Neural progenitor cell (in vitro differentiated cells): ENCODE results near the gene KCNK3. TPM values are rescaled to one million over a fixed set of nuclear protein-coding genes. Genes with fewer than 3 reads are reported as not detected.

Source experiments
- DNase-seq: peaks from one replicate; pipeline ENCODE4 v3.0.0-alpha.2; 2016; ENCODE audit warnings: low spot score
- H2AFZ ChIP-seq: fragments of 200-600 bp; sonication (generic); replicated peaks from 2 replicates; pipeline ENCODE4 v1.6.1; 2016; ENCODE audit warnings: antibody characterized with exemption
- H3F3A ChIP-seq: fragments of 200-600 bp; sonication (generic); 2 replicates; pipeline ENCODE4 v1.6.1; 2016; ENCODE audit warnings: antibody characterized with exemption, low read depth
- H3K27ac ChIP-seq: fragments of 200-600 bp; sonication (generic); 2 replicates; pipeline ENCODE4 v1.5.1; 2016; ENCODE audit warnings: mild to moderate bottlenecking
- H3K27me3 ChIP-seq: fragments of 200-600 bp; sonication (generic); 2 replicates; pipeline ENCODE4 v1.6.1; 2016; ENCODE audit warnings: mild to moderate bottlenecking, moderate library complexity
- H3K36me3 ChIP-seq: fragments of 200-600 bp; sonication (generic); 2 replicates; pipeline ENCODE4 v1.5.1; 2016
- H3K4me1 ChIP-seq: fragments of 200-600 bp; sonication (generic); 2 replicates; pipeline ENCODE4 v1.6.1; 2016; ENCODE audit warnings: mixed run types
- H3K4me2 ChIP-seq: fragments of 200-600 bp; sonication (generic); 2 replicates; pipeline ENCODE4 v1.6.1; 2016
- H3K4me3 ChIP-seq: fragments of 200-600 bp; sonication (generic); 2 replicates; pipeline ENCODE4 v1.5.1; 2016
- H3K79me2 ChIP-seq: fragments of 200-600 bp; sonication (generic); 2 replicates; pipeline ENCODE4 v1.6.1; 2016; ENCODE audit warnings: low read depth
- H3K9ac ChIP-seq: fragments of 200-600 bp; sonication (generic); 2 replicates; pipeline ENCODE4 v1.6.1; 2016
- H3K9me3 ChIP-seq: fragments of 200-600 bp; sonication (generic); 2 replicates; pipeline ENCODE4 v1.5.1; 2016; ENCODE audit warnings: low read depth
- H4K20me1 ChIP-seq: fragments of 200-600 bp; sonication (generic); 2 replicates; pipeline ENCODE4 v1.6.1; 2016; ENCODE audit warnings: low read depth
- H3K27ac Mint-ChIP-seq: 3 replicates; pipeline ENCODE4 v1.8.0; 2021; ENCODE audit warnings: mixed read lengths
- H3K27me3 Mint-ChIP-seq: 2 replicates; pipeline ENCODE4 v1.8.0; 2022; ENCODE audit warnings: low read depth, mild to moderate bottlenecking, inconsistent platforms, moderate library complexity, mixed read lengths; ENCODE audit not compliant: insufficient read depth
- H3K36me3 Mint-ChIP-seq: 3 replicates; pipeline ENCODE4 v1.8.0; 2021; ENCODE audit warnings: mixed read lengths
- H3K4me1 Mint-ChIP-seq: 3 replicates; pipeline ENCODE4 v1.8.0; 2021; ENCODE audit warnings: mixed read lengths
- H3K4me3 Mint-ChIP-seq: 3 replicates; pipeline ENCODE4 v1.8.0; 2021; ENCODE audit warnings: mild to moderate bottlenecking, moderate library complexity, mixed read lengths
- H3K9me3 Mint-ChIP-seq: 3 replicates; pipeline ENCODE4 v1.8.0; 2020; ENCODE audit warnings: mixed read lengths
- EZH2 ChIP-seq: fragments of 200-600 bp; sonication (generic); IDR thresholded peaks from 2 replicates; pipeline ENCODE4 v1.6.1; 2017; ENCODE audit warnings: antibody characterized with exemption, mild to moderate bottlenecking, moderate library complexity
- EZH2phosphoT487 ChIP-seq: fragments of 200-600 bp; sonication (generic); IDR thresholded peaks from 2 replicates; pipeline ENCODE4 v1.6.1; 2017; ENCODE audit warnings: antibody characterized with exemption
- total RNA-seq: library from RNA; depleted of rRNA; stranded (reverse); fragments of >200 nt; gene quantifications from 2 replicates; pipeline ENCODE4 v1.2.3, GENCODE V29; 2015; ENCODE audit warnings: low replicate concordance
- TF ChIP-seq, protein P1 (sequence below): fragments of 200-600 bp; sonication (generic); IDR thresholded peaks from 2 replicates; pipeline ENCODE4 v1.5.1; 2017; ENCODE audit warnings: antibody characterized with exemption, mild to moderate bottlenecking

KCNK3 gene
- total RNA-seq, 1 donor from 2014 or later: not detected

DNA sequence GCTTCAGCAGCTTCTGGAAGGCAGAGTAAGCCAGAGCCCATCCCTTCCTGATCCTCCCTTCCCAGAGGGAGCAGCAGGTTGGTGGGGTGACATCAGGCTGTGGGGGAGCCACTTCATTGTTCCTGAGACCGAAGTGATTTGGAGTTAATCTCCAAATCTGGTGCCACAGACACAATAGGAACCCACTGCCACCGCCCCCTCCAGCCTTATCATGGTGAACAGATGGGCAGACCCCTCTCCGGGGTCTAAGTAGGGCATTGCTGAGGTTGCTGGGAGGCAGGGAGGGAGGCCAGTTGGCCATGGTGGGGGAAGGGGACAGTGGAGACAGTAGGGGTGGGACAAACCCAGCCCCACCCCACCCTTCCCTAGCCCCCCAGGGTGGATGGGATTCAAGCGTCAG is 46.0 kb downstream of the KCNK3 start:
- no peaks in the 10 kb centered on the region for H3K27me3 ChIP-seq
- H3K79me2 ChIP-seq: no peaks in the 10 kb centered on the region
- Mint-ChIP-seq H3K4me3 (no peak overlapping the region), H3K36me3 (no peaks in the 10 kb centered on the region), H3K27me3 (peaks cover 25% of the 10 kb centered on the region), H3K27ac (no peak overlapping the region), H3K9me3 (no peaks in the 10 kb centered on the region), H3K4me1 (peaks cover 36% of the 10 kb centered on the region)
- DNase-seq: no peak
- no peak for TF ChIP-seq EZH2phosphoT487
- no peak for TF ChIP-seq EZH2
- TF ChIP-seq, protein P1, sequence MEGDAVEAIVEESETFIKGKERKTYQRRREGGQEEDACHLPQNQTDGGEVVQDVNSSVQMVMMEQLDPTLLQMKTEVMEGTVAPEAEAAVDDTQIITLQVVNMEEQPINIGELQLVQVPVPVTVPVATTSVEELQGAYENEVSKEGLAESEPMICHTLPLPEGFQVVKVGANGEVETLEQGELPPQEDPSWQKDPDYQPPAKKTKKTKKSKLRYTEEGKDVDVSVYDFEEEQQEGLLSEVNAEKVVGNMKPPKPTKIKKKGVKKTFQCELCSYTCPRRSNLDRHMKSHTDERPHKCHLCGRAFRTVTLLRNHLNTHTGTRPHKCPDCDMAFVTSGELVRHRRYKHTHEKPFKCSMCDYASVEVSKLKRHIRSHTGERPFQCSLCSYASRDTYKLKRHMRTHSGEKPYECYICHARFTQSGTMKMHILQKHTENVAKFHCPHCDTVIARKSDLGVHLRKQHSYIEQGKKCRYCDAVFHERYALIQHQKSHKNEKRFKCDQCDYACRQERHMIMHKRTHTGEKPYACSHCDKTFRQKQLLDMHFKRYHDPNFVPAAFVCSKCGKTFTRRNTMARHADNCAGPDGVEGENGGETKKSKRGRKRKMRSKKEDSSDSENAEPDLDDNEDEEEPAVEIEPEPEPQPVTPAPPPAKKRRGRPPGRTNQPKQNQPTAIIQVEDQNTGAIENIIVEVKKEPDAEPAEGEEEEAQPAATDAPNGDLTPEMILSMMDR: no peak
- H3K9me3 ChIP-seq: no peaks in the 10 kb centered on the region
- H4K20me1 ChIP-seq: no peaks in the 10 kb centered on the region
- no peaks in the 10 kb centered on the region for H3F3A ChIP-seq
- no peaks in the 10 kb centered on the region for H3K36me3 ChIP-seq
- no peak overlapping the region for H3K9ac ChIP-seq
- no peak overlapping the region for H2AFZ ChIP-seq
- H3K4me1 ChIP-seq: no peaks in the 10 kb centered on the region
- H3K27ac ChIP-seq: no peak overlapping the region
- H3K4me2 ChIP-seq: no peak overlapping the region
- H3K4me3 ChIP-seq: no peak overlapping the region

DNA sequence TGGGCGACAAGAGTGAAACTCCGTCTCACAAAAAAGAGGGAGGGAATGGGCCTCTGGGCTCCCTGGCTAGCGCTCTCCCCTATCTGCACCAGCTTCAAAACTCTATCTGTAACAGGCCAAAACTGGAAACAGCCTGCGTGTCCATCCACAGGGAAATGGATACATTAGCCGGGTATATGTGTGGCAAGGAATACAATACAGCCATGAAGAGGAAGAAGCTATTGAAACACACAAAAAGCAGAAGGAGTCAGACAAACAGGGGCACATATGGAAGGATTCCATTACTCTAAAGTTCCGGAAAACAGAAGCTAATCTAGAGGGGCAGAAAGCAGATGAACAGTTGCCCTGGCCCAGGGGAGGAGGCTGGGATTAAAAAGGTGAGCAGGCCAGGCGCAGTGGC is 47.0 kb downstream of the KCNK3 start:
- H3K9me3 Mint-ChIP-seq: no peaks in the 10 kb centered on the region
- H3K27me3 Mint-ChIP-seq: peaks cover 28% of the 10 kb centered on the region
- DNase-seq: no peak
- peaks cover 39% of the 10 kb centered on the region for H3K4me1 Mint-ChIP-seq
- H3K27ac Mint-ChIP-seq: no peak overlapping the region
- H3K79me2 ChIP-seq: no peaks in the 10 kb centered on the region
- no peaks in the 10 kb centered on the region for H3F3A ChIP-seq
- no peak overlapping the region for H3K9ac ChIP-seq
- H3K4me3 Mint-ChIP-seq: peak overlapping the region; percentile 27
- H4K20me1 ChIP-seq: no peaks in the 10 kb centered on the region
- no peak overlapping the region for H3K4me3 ChIP-seq
- no peaks in the 10 kb centered on the region for H3K9me3 ChIP-seq
- H3K4me2 ChIP-seq: no peak overlapping the region
- H3K27ac ChIP-seq: no peak overlapping the region
- no peaks in the 10 kb centered on the region for H3K36me3 ChIP-seq
- H3K36me3 Mint-ChIP-seq: no peaks in the 10 kb centered on the region
- no peak overlapping the region for H2AFZ ChIP-seq
- H3K27me3 ChIP-seq: no peaks in the 10 kb centered on the region
- TF ChIP-seq EZH2 (no peak), EZH2phosphoT487 (no peak)
- TF ChIP-seq, protein P1: no peak
- no peaks in the 10 kb centered on the region for H3K4me1 ChIP-seq

DNA sequence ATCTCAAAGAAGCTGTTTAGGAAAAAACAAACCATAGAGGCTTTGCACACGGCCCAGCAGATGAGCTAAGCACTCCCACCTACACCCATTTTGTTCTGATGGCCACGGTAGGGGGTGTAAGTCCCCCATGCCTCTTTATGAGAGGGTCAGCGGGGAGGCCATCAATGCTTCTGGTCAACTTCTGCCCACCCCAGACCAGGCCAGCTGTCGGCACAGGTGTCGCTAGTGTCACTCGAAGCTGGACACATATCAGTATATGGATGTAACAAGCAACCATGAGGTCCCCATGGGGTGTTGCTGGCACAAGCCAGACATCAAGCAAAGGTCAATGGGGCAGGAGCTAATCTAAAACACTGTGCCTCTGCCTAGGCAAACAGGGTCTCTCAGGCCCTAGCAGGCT is 47.8 kb downstream of the KCNK3 start:
- H3F3A ChIP-seq: no peaks in the 10 kb centered on the region
- H3K27me3 ChIP-seq: no peaks in the 10 kb centered on the region
- no peak for DNase-seq
- H3K9me3 Mint-ChIP-seq: no peaks in the 10 kb centered on the region
- no peak overlapping the region for H3K9ac ChIP-seq
- H3K36me3 Mint-ChIP-seq: no peaks in the 10 kb centered on the region
- no peaks in the 10 kb centered on the region for H4K20me1 ChIP-seq
- no peaks in the 10 kb centered on the region for H3K4me1 ChIP-seq
- no peaks in the 10 kb centered on the region for H3K36me3 ChIP-seq
- no peak overlapping the region for H2AFZ ChIP-seq
- no peak overlapping the region for H3K27ac Mint-ChIP-seq
- H3K27ac ChIP-seq: no peak overlapping the region
- H3K4me2 ChIP-seq: no peak overlapping the region
- TF ChIP-seq EZH2phosphoT487 (no peak), EZH2 (no peak)
- TF ChIP-seq, protein P1: no peak
- no peaks in the 10 kb centered on the region for H3K9me3 ChIP-seq
- no peak overlapping the region for H3K4me3 Mint-ChIP-seq
- peaks cover 29% of the 10 kb centered on the region for H3K27me3 Mint-ChIP-seq
- H3K4me1 Mint-ChIP-seq: peaks cover 33% of the 10 kb centered on the region
- no peak overlapping the region for H3K4me3 ChIP-seq
- no peaks in the 10 kb centered on the region for H3K79me2 ChIP-seq
